Uterus (tissue), 4 donors: Measurements from ENCODE around the gene SBF2. TPM values are rescaled to one million over a fixed set of nuclear protein-coding genes. Genes with fewer than 3 reads are reported as not detected.

Experiments used
- DNase-seq, 2 donors: peaks; one replicate each; pipeline ENCODE4 v3.0.0-alpha.2; 2019 to 2020
- H3K27ac ChIP-seq, 2 donors: fragments of 200-600 bp; sonication (generic); 1 replicate in 1 of 2; 2 replicates in 1 of 2; pipeline ENCODE4 v1.5.1; 2016 to 2018
- H3K27me3 ChIP-seq, 2 donors: fragments of 200-600 bp; sonication (generic); one replicate each; pipeline ENCODE4 v1.5.1; 2018 to 2019; ENCODE audit warnings: control low read depth in 1 of 2
- H3K36me3 ChIP-seq, 2 donors: fragments of 200-600 bp; sonication (generic); one replicate each; pipeline ENCODE4 v1.5.1; 2019; ENCODE audit warnings: control low read depth in 1 of 2
- H3K4me1 ChIP-seq, 2 donors: fragments of 200-600 bp; sonication (generic); one replicate each; pipeline ENCODE4 v1.5.1; 2018 to 2019; ENCODE audit warnings: control low read depth in 1 of 2
- H3K4me3 ChIP-seq, 2 donors: fragments of 200-600 bp; sonication (generic); 1 replicate in 1 of 2; 2 replicates in 1 of 2; pipeline ENCODE4 v1.5.1; 2018 to 2019; ENCODE audit warnings: mild to moderate bottlenecking in 1 of 2
- H3K9me3 ChIP-seq, 2 donors: fragments of 200-600 bp; sonication (generic); one replicate each; pipeline ENCODE4 v1.5.1; 2019; ENCODE audit warnings: control low read depth in 1 of 2
- CTCF ChIP-seq, 4 experiments: fragments of 200-600 bp in 2 of 4; fragments of 450-650 bp in 2 of 4; sonication (generic) in 2 of 4; IDR thresholded peaks; one replicate each; pipeline ENCODE4 v1.5.1; 2016 to 2019; ENCODE audit warnings: antibody characterized with exemption in 4 of 4, mild to moderate bottlenecking in 2 of 4, moderate library complexity in 1 of 4
- POLR2A ChIP-seq, 2 donors: fragments of 450-650 bp; IDR thresholded peaks; one replicate each; pipeline ENCODE4 v1.6.1; 2016; ENCODE audit warnings: antibody characterized with exemption in 2 of 2, mild to moderate bottlenecking in 1 of 2, moderate library complexity in 1 of 2
- intact Hi-C: fragments of 100-400 bp; cut with DNase I; formaldehyde crosslinking; loops from one replicate; pipeline ENCODE4 v1.15.1; 2023; ENCODE audit warnings: low total_unique reads
- total RNA-seq, 4 donors: library from RNA; depleted of rRNA in 3 of 4; stranded (reverse); fragments of >200 nt in 3 of 4; gene quantifications; one replicate each; pipeline versions ENCODE4 v1.1.0 to v1.2.4, GENCODE V29; 2014 to 2023
- donor health status: DM: yes; HTN: yes; CAD: no.

Gene SBF2
- total RNA-seq = 100 to 1,000 TPM in 2 of 4 donors, 10 to 100 TPM in 2; 45.0 to 202 (median 98.0) TPM

GRCh38 chr11:10293423-10294289 lies at the start of gene SBF2:
Gene SBF2 (minus strand): TSS chr11:10294219. CDS start chr11:10294069, 150 bp downstream.
- peak; percentile 84 to 87 for DNase-seq
- H3K27me3 ChIP-seq = no peaks in the 10 kb centered on the region
- H3K36me3 ChIP-seq = no peaks in the 10 kb centered on the region
- peak within 1 kb of the TSS; percentile 93 to 97 for H3K27ac ChIP-seq
- intact Hi-C loops = no loop called here
- H3K9me3 ChIP-seq = no peaks in the 10 kb centered on the region
- peak within 1 kb of the TSS; percentile 57 to 96 for H3K4me3 ChIP-seq
- H3K4me1 ChIP-seq = peaks cover 0 to 4% of the 10 kb centered on the region in 2 donors
- TF ChIP-seq CTCF (IDR thresholded peaks at IDR 0.05) (peak in 2 of 4 experiments; percentile 4), POLR2A (IDR thresholded peaks at IDR 0.05) (peak; percentile 76 to 79)

- Histone ChIP-seq H3K4me1 (no peaks in the 10 kb centered on the region), H3K27me3 (no peaks in the 10 kb centered on the region), H3K27ac (no peak overlapping the region), H3K36me3 (no peaks in the 10 kb centered on the region), H3K9me3 (no peaks in the 10 kb centered on the region), H3K4me3 (no peak overlapping the region)
- DNase-seq = no peak
- intact Hi-C loops = no loop called here
- TF ChIP-seq CTCF (IDR thresholded peaks at IDR 0.05) (no peak), POLR2A (IDR thresholded peaks at IDR 0.05) (no peak)
Measured at GRCh38 chr11:10338287-10338686, 44.3 kb upstream of the SBF2 start.

DNA sequence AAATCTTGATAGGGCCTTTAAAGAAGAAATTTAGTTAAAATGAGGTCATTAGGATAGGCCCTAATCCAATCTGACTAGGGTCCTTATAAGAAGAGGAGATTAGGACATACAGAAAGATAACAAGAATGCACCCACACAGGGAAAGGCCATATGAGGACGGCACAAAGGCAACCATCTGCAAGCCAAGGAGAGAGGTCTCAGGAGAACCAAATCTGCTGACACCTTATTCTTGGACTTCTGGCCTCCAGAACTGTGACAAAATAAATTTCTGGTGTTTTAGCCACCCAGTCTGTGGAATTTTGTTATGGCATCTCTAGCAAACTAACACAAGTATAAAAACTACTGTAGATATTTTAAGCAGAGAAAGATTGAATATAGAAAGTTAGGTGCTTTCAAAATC lies 39.5 kb upstream of the SBF2 start:
- Histone ChIP-seq H3K9me3 (no peaks in the 10 kb centered on the region), H3K27me3 (no peaks in the 10 kb centered on the region), H3K36me3 (no peaks in the 10 kb centered on the region), H3K27ac (no peak overlapping the region), H3K4me1 (no peaks in the 10 kb centered on the region), H3K4me3 (no peak overlapping the region)
- no peak for TF ChIP-seq CTCF (IDR thresholded peaks at IDR 0.05)
- no peak for TF ChIP-seq POLR2A (IDR thresholded peaks at IDR 0.05)
- intact Hi-C loops = no loop called here
- DNase-seq = no peak

DNA sequence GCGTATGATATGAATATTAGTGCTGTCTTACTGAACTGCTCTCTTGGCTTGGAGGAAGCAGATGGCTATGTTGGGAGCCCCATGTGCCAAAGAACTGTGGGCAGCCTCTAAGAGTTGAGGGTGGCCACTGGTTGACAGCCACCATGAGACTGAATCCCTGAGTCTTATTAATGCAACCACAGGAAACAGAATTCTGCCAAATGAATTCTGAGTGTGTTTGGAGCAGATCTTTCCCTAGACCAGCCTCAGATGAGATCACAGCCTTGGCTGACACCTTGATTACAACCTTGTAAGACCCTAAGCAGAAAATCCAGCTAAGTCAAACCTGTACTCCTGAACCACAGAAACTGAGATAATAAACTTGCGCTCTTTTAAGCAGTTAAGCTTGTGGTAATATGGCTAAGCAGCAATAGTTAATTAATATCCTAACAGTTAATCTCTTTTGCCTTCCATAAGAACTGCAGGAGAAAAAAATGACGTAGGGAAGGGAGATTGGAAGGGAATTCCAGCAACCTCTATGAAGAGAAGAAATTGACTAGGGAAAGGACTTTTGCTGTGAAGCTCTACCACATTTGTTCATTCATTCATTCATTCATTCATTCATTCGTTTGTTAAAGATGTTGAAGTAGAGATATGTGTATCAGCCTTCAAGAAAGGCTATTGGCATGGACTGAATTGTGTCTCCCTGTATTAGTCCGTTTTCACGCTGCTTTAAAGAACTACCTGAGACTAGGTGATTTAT lies 37.7 kb upstream of the SBF2 start:
- Histone ChIP-seq H3K9me3 (no peaks in the 10 kb centered on the region), H3K27me3 (no peaks in the 10 kb centered on the region), H3K36me3 (no peaks in the 10 kb centered on the region), H3K4me1 (no peaks in the 10 kb centered on the region), H3K27ac (no peak overlapping the region), H3K4me3 (no peak overlapping the region)
- DNase-seq = no peak
- intact Hi-C loops = no loop called here
- no peak for TF ChIP-seq POLR2A (IDR thresholded peaks at IDR 0.05)
- no peak for TF ChIP-seq CTCF (IDR thresholded peaks at IDR 0.05)

DNA sequence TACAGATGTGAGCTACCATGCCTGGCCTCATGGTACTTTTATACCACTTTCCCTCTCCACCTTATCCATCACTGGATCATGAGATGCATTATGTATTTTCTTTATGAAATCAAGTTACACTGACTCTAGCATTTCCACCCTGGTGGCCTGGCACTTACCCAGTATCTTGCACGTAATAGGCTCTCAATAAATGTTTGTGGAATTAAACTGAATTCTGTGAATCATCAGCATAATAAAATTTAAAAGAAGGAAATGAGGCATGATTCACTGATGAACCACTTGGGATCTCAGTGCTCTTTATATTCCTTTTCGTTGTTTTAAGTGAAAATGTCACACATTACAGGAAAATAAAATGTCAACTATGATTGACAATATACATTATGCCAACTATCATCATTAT lies 35.9 kb upstream of the SBF2 start:
- H3K4me1 ChIP-seq = peaks cover 2 to 9% of the 10 kb centered on the region in 2 donors
- intact Hi-C loops = loop anchor here (10.0 kb wide), 1 partner anchor 575 kb away; no protein-coding TSS in a partner anchor
- no peaks in the 10 kb centered on the region for H3K9me3 ChIP-seq
- H3K36me3 ChIP-seq = no peaks in the 10 kb centered on the region
- no peak overlapping the region for H3K27ac ChIP-seq
- DNase-seq = no peak
- no peaks in the 10 kb centered on the region for H3K27me3 ChIP-seq
- H3K4me3 ChIP-seq = no peak overlapping the region
- TF ChIP-seq CTCF (IDR thresholded peaks at IDR 0.05) (no peak), POLR2A (IDR thresholded peaks at IDR 0.05) (no peak)
